Globus pallidus (tissue), 1 donor: ENCODE data around the gene PAIP1.
"Not testable (repeated sequence)": the region's sequence is repeated elsewhere in the genome, so short reads cannot be mapped to it uniquely, and the experiment has no call there.

Experiments
- DNase-seq: peaks from one replicate; pipeline ENCODE4 v3.0.0-alpha.2; 2015; ENCODE audit warnings: low spot score

PAIP1 gene

DNA sequence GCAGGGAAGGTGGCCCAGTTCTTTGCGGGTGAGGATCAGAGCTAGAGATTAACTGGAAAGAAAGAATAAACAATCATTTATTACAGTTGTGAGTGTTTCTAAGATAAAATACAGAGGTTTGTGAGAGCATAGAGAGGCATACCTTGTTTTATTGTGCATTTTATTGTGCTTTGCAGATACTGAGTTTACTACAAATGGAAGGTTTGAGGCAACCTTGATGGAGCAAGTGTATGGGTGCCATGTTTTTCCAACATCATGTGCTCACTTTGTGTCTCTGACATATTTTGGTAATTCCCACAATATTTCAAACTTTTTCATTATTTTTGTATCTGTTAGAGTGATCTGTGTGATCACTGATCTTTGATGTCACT is 41.2 kb downstream of the PAIP1 start:
- no peak for DNase-seq

DNA sequence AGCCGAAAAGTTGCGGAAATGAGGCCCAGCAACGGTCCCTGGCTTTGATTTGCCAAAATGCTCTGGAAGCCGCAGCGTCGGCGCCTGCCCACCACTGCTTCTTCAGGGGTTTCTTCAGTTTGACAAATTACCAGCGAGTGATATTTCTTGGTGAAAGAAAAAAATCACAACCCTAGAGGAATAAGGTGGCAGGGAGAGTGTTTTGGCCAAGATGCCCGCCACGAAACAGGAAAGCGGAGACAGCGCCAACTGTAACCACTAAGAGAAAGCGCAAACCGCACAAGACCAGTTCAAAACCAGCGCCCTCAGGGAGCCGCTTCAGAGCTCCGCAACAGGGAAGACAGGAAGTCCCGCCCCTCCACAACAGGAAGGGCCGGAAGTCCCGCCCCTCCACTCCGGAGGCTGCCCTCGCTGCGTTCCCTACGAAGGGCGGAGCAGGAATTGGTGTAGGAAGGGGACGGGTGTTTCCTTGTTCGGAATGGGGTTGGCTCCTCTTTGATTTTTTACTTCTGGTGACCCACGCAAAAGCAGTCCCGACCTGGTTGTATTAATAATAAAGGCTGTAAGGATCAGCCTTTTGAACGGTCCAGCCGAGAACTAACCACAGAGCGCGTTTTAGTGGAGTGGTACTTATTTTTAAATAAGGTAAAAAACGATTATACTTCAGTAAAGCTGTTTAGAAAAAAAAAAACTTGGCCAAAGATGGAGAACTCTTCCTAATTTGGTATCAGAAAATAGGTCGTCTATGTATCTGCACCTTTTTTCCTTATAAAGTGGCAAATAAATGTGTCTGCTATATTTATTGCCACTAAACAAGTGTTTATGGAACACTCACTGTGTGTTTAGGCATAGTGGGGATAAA is 41.8 kb downstream of the PAIP1 start, which contains the start of gene C5orf34:
Gene C5orf34, minus strand, starts transcription at position 333 of the 862 bp plus-strand sequence. CDS start 5,809 bp downstream, outside the sequence.
- DNase-seq = peak; percentile 96

DNA sequence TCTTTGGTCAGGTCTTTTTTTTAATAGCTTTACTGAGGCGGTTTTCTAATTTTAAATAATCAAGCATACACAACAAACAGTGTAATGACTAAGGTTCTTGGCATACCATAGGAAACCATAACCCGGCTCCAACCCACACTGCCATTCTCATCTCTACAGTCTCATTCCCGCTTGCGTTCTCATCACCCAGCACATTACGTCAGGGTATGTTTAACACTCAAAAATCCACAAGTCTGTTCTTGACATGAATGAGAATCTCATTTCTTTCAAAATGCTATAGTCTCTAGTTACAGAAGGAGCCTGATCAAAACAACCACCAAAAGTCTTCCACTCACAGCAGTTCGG is 42.4 kb downstream of the PAIP1 start:
- no peak for DNase-seq

DNA sequence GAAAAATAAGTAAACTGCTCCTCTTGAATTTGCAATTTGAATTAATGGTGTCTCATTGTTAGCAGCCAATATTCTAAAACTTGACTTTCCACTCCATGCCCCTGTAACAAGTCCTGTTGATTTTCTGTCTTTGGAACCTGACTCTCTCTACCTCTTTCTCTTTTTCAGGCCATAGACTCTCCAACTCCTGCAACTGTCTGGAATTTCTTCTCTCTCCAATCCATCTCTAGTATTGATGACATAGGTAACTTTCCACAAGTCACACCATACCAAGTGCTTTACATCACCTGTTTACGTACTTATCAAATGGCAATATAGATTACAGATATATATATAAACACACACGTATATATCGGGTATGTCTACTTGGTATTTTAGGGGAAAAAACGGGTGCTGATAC is 42.9 kb downstream of the PAIP1 start:
- no peak for DNase-seq

DNA sequence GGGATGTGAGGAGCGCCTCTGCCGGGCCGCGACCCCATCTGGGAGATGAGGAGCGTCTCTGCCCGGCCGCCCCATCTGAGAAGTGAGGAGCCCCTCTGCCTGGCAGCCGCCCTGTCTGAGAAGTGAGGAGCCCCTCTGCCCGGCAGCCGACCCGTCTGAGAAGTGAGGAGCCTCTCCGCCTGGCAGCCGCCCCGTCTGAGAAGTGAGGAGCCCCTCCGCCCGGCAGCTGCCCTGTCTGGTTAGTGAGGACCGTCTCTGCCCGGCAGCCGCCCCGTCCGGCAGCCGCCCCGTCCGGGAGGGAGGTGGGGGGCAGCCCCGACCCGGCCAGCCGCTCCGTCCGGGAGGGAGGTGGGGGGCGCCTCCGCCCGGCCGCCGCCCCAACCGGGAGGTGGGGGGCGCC is 45.8 kb downstream of the PAIP1 start:
- DNase-seq = not testable (repeated sequence)

DNA sequence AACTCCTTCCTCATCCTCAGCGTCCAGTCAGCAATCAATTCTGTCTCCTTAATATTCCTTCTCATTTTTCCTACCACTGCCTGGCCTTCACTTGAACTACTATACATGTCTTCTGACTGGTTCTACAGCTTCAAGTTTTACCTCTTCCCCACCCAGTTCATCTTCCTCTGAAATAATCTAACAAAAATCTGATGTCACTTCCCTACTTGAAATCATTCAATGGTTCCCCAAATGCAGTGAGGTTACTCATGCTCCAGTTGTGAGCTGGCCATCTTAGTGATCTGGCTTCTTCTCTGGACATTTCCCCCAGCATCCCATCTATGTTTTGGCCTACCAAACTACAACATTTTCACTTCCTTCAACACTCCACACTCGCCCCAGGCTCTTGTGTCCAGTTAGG is 58.3 kb downstream of the PAIP1 start:
- no peak for DNase-seq

DNA sequence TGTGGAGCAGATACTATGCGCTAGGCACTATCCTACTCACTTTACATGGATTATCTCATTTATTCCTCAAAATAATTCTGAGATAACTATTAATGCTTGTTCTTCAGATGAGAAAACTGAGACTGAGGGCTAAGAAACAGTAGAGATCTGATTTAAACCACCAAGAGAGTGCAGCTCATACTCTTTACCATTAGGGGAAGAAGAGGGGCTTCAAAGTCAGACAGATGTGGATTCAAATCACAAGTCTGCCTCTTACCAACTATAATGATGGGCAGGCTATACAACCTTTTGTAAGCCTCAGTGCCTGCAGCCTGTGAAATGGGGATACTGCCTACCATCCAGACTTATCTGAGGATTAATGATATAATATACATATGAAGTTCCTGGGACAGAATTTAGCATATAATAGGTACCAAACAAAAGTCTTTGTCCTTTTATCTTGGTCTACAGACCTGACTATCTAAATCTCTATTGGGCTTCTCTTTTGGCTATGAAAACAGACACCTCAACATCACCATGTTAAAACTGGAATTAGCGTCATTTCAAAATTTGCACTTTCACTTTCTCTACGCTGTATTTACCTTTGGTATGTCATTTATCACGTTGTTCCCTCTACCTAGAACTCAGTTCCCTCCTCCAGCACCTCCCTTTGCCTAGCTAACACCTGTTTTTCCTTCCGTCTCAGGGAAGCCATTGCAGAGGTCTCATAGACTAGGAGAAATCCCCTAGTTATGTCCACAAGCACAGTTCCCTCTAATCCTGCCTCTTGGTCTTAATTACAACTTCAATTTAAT is 59.4 kb downstream of the PAIP1 start:
- DNase-seq = no peak

DNA sequence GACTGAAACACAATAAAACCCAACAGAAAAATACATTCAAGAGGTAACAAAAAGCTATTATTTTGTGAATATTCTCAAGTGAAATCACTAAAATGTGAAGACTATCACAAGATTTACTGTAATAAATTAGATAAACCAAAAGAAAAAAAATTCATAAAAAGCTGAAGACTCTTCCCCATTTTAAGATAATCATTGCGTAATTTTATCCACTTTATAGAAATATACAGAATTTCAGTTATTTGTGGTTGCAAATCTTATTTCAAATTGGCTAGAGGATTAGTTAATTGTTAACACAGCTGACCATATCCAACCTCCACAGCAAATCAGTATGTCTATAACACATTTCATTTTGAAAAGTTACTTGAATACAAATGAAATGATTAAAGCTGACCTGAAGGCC is 65.6 kb downstream of the PAIP1 start:
- no peak for DNase-seq

DNA sequence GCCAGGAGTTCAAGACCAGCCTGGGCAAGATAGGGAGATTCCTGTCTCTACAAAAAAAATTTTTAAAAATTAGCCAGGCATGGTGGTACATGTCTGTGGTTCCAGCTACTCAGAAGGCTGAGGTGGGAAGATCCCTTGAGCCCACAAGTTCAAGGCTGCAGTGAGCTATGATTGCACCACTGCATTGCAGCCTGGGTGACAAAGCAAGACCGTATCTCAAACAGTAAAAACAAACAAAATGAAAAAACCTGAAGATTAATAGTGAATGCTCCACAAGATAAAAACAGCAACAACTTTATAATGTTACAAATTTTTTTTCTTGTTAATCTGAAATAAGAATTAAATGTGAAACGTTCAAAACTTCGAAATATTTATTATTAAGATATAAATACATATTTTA is 70.5 kb downstream of the PAIP1 start:
- no peak for DNase-seq

DNA sequence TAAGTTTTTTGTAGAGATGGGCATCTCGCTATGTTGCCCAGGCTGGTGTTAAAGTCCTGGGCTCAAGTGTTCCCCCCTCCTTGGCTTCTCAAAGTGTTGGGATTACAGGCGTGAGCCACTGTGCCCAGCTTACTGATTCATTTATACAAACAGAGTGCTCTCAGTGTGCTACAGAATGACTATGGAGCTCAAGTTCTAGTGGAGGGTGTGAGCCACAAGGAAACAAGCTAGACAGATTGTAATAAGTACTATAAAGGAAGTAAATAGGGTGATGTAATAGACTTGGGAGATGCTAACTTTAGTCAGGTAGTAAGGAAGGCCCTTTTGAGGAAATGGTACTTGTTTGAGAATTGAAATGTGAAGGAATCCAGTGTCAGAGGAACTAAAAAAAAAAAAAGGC is 71.5 kb downstream of the PAIP1 start:
- DNase-seq = no peak

DNA sequence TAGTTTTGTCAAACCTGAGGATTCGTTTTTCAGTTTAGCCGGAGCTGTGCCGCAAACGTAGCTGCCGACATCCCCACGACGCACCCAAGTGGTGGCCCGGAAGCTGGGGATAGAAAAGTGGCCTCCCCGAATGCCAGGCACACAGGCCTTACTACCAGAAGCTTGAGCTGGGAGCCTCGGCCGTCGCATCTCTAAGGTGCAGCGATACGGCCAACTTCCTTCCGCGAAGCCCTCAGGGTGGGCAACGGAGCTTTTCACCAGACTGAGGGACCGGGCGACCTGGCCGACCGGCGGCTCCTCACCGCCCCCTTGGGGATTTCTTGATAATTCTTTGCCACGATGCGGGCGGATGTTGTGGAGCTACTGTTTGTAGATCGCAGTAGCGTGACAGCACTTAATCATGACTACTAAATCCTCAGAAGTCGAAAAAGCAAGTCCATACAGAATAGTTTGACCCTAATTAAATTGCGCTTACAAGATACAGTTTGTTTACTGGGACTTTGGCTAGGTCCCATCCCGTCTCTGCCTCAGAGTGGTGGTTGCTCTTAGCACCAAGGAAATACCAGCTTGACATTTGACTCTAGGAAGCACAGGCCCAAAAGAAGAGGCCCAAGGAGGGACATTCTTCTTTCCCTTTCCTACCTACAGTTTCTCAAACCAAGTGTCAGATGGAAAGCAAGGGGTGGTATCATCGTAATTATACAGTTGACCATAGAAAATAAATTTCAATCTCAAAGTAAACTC is 72.6 kb downstream of the PAIP1 start:
- DNase-seq = peak; percentile 87

DNA sequence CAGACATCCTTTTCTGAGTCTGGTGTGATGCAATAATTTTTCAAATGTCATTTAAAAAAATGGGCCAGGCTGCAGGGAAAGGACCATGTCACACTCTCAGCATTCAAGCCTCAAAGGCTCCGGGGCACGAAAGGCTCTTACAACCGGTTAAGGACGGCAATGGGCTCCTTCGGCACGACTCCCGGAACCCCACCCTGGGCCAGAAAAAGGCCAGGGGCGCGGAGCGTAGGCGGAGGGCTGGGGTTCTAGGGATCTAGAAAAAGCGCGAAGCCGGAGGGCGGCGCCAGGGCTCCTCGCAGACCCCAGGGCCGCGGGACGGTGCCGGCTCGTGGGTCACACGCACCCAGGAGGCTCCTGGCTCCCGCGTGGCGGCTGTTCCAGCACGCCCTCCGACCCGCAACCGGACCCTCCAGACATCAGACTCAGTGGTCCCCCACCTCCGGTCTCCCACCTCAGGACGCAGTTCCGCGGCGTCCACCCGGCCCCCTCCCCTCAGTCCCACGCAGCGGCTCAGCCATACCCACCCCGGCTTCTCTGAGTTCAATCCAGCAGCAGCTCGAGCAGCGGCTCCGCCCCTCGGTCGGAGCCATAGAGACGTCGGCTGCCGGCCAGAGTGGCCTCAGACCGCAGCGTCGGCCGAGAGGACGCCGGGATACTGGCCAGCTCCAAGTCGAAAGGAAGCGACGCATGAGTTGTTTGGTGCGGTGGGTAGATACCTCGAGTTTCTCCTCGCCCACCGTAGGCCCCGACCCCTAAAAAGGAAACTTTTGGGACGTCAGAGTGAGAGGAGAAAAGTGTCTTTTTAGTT is 73.4 kb downstream of the PAIP1 start, which contains the start of gene TMEM267:
Gene TMEM267, minus strand, starts transcription at position 568 of the 808 bp plus-strand sequence. CDS start 29,896 bp downstream, outside the sequence.
- DNase-seq = peak; percentile 95

DNA sequence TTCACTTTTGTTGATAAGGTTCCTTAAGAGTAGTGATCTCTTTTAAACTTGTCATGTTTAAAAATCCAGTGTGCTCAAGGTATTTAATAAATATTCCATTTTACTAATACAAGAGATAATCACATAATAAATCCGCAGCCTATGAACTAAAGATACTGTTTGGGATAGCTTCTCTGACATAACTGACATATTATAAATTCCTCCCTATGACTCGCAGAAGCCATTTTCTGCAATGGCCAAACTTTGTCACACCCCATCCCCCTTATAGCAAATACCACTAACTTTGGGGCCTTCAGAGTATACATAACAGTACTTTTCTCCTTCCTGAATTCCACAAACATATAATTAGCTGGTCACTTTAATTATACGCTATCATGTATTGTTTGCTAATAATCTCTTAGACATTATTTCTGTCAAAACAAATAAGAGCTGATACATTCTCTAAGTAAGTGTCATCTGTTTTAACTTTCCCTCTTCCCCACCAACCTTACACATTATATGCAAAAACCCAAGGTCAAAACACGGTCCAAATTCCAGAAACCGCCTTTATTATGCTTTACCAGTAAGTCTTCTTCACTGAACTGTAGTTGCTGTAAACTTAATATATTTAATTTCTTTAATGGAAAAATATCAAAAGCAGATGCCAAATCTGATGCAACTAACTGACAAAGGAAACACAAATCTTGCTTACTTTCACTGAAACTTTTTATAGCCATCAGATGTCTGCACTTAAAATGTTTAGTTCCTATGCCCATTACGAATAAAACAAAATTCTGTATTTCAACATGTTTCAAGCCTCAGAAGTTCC is 74.2 kb downstream of the PAIP1 start:
- DNase-seq = no peak
